ENCODE data around the gene EWSR1. TPM values are rescaled to one million over a fixed set of nuclear protein-coding genes. Genes with fewer than 3 reads are reported as not detected.

Gene EWSR1
- total and polyA plus RNA-seq, 2 of the 4 experiments (the other 2 are of a cell fraction) = 243 to 518 TPM

DNA sequence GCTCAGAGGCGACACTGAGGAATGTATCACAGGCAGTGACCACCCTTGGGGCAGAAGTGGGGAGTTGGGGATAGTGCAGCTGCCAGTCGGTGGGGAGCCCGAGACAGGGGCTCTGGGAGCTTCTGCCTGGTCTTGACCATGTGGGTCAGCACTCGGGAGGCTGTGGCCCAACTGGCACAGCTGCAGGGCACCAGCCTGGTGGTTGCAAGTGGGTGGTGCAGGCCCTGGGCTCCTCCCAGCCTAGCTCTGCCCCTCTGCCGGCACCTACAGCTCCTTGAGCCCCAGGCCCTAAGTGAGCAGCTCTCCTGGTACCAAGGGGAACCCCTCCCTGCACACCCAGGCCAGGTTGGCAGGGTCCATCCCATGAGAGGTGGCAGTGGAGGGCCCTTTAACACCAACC, 60.0 kb downstream of the EWSR1 start:
- H2AFZ ChIP-seq (replicated peaks; ENCODE audit: low read length, poor library complexity) = no peak overlapping the region
- CTCF ChIA-PET = interaction anchor here (0.5 to 0.6 kb wide), 2 partner anchors 18 to 142 kb away, joined by 4 to 8 read pairs; no protein-coding TSS in a partner anchor
- H4K5ac ChIP-seq (ENCODE audit: low read depth, low read length) = no peak overlapping the region
- no peak overlapping the region for H3K4me3 ChIP-seq (ENCODE audit: insufficient read depth, low read depth, low read length)
- no peak overlapping the region for H3K4ac ChIP-seq (ENCODE audit: low read depth, low read length)
- no peak overlapping the region for H3K4me2 ChIP-seq (ENCODE audit: low read depth, low read length)
- dilution Hi-C loops (cut with HindIII; ENCODE audit: low sequenced_read_pairs, unreplicated experiment) (no loop called here), intact Hi-C loops (cut with micrococcal nuclease) (no loop called here), in situ Hi-C loops (cut with MboI; ENCODE audit: low sequenced_read_pairs) (no loop called here)
- POLR2A ChIA-PET (ENCODE audit: unreplicated experiment) = no interaction called here
- H3K56ac ChIP-seq (ENCODE audit: extremely low read depth, insufficient read depth, low read length) = no peak overlapping the region
- H3K9ac ChIP-seq (ENCODE audit: low read depth, low read length) = no peak overlapping the region
- no peak overlapping the region for H2BK5ac ChIP-seq (ENCODE audit: low read depth, low read length, poor library complexity, severe bottlenecking)
- H2BK120ac ChIP-seq (ENCODE audit: low read depth, low read length) = no peak overlapping the region
- H2BK15ac ChIP-seq (ENCODE audit: low read depth, low read length) = no peak overlapping the region
- H4K91ac ChIP-seq (ENCODE audit: insufficient read depth, low read depth, low read length) = no peak overlapping the region
- no peak overlapping the region for H3K18ac ChIP-seq (ENCODE audit: low read depth, low read length)
- DNase-seq (no peak), ATAC-seq (ENCODE audit: low read depth) (no peak)
- no peak overlapping the region for H4K8ac ChIP-seq (ENCODE audit: low read depth in 2 of 2, low read length in 2 of 2)
- no peaks in the 10 kb centered on the region for H3K27me3 ChIP-seq (ENCODE audit: control insufficient read depth, insufficient read depth, low read length)
- no peak overlapping the region for H3K27ac ChIP-seq (ENCODE audit: insufficient read depth, low read length)
- TF ChIP-seq CHD1 (IDR thresholded peaks at IDR 0.05; ENCODE audit: low read depth, low read length) (no peak), SMC3 (IDR thresholded peaks at IDR 0.05; ENCODE audit: low read depth, low read length) (no peak), MAFK (IDR thresholded peaks at IDR 0.05; ENCODE audit: low read depth, low read length) (no peak), RAD21 (IDR thresholded peaks at IDR 0.05; ENCODE audit: low read length) (no peak), BHLHE40 (IDR thresholded peaks at IDR 0.05; ENCODE audit: low read depth, low read length) (no peak), ELK1 (IDR thresholded peaks at IDR 0.05; ENCODE audit: borderline replicate concordance, low read depth, low read length) (no peak), RCOR1 (IDR thresholded peaks at IDR 0.05; ENCODE audit: insufficient replicate concordance, low read length) (no peak), MAZ (IDR thresholded peaks at IDR 0.05; ENCODE audit: borderline replicate concordance, low read depth, low read length) (no peak), CEBPB (IDR thresholded peaks at IDR 0.05; ENCODE audit: low read depth, low read length) (no peak), POLR2A (IDR thresholded peaks at IDR 0.05; ENCODE audit: low read depth, low read length) (no peak), NFE2L2 (IDR thresholded peaks at IDR 0.05; ENCODE audit: low read depth, low read length) (no peak), RFX5 (IDR thresholded peaks at IDR 0.05; ENCODE audit: low read depth, low read length) (no peak), CTCF (conservative IDR thresholded peaks at IDR 0.05; ENCODE audit: low read depth, low read length) (no peak), MXI1 (IDR thresholded peaks at IDR 0.05; ENCODE audit: borderline replicate concordance, low read depth, low read length) (no peak), FOS (IDR thresholded peaks at IDR 0.05; ENCODE audit: low read depth, low read length) (no peak)
- TF ChIP-seq, protein P1, sequence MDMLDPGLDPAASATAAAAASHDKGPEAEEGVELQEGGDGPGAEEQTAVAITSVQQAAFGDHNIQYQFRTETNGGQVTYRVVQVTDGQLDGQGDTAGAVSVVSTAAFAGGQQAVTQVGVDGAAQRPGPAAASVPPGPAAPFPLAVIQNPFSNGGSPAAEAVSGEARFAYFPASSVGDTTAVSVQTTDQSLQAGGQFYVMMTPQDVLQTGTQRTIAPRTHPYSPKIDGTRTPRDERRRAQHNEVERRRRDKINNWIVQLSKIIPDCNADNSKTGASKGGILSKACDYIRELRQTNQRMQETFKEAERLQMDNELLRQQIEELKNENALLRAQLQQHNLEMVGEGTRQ (IDR thresholded peaks at IDR 0.05; ENCODE audit: low read depth, low read length) = no peak
- no TSS peak for BruUV-seq (replicated peaks)
- peaks cover 39% of the 10 kb centered on the region for H3K36me3 ChIP-seq (ENCODE audit: control insufficient read depth, insufficient read depth, low read length)
- no peak overlapping the region for H3K23ac ChIP-seq (ENCODE audit: low read depth, low read length)
- no peak overlapping the region for H3K14ac ChIP-seq (replicated peaks; ENCODE audit: low read depth, low read length)
- H2BK20ac ChIP-seq (ENCODE audit: low read depth, low read length) = no peak overlapping the region
- H3K9me3 ChIP-seq (ENCODE audit: control insufficient read depth, insufficient read depth, low read length) = no peaks in the 10 kb centered on the region
- peaks cover 9% of the 10 kb centered on the region for H3K4me1 ChIP-seq (ENCODE audit: control insufficient read depth, insufficient read depth, low read length)
- peaks cover 5% of the 10 kb centered on the region; the same call in 1 of the 2 replicates for H3K9me1 ChIP-seq (ENCODE audit: insufficient read depth, low read length)
- no peak overlapping the region for H2AK5ac ChIP-seq (ENCODE audit: low read depth, low read length)
- H3K79me1 ChIP-seq (ENCODE audit: low read depth in 1 of 2, low read length in 2 of 2) = no peaks in the 10 kb centered on the region
- no peaks in the 10 kb centered on the region; the same call in 1 of the 2 replicates for H4K20me1 ChIP-seq (ENCODE audit: insufficient read depth, low read length)
- WGBS, 2 experiments (ENCODE audit: extremely low coverage in 2 of 2, insufficient read length in 1 of 2) = no CpG with 5 or more reads among the region's 5 CpGs
- no peak overlapping the region for H2AK9ac ChIP-seq (replicated peaks; ENCODE audit: low read depth, low read length, poor library complexity)

All from IMR-90 (cell line).